OCI-LY1 (cell line): ENCODE data around the gene HYPK.
A peak's percentile ranks its signal among the peaks of the same experiment; 100 is the strongest.

Source experiments
- H2AFZ ChIP-seq: fragments of 200-600 bp; sonication (generic), shearing (Covaris generic); 2 replicates; pipeline ENCODE4 v1.6.0; 2014; ENCODE audit warnings: antibody characterized with exemption, mild to moderate bottlenecking, low read length
- H3F3A ChIP-seq: fragments of 200-600 bp; sonication (generic), shearing (Covaris generic); 2 replicates; pipeline ENCODE4 v1.6.0; 2014; ENCODE audit warnings: mild to moderate bottlenecking, antibody characterized with exemption, low read length, moderate library complexity; ENCODE audit not compliant: insufficient read depth
- H3K27ac ChIP-seq: fragments of 200-600 bp; sonication (generic); 2 replicates; pipeline ENCODE4 v1.5.1; 2014; ENCODE audit warnings: low read length, mixed run types, mild to moderate bottlenecking, low read depth; ENCODE audit not compliant: poor library complexity, severe bottlenecking
- H3K27me3 ChIP-seq: fragments of 200-600 bp; sonication (generic); 2 replicates; pipeline ENCODE4 v1.6.0; 2014; ENCODE audit warnings: antibody characterized with exemption, mild to moderate bottlenecking, low read length, moderate library complexity; ENCODE audit not compliant: insufficient read depth
- H3K36me3 ChIP-seq: fragments of 200-600 bp; sonication (generic); 2 replicates; pipeline ENCODE4 v1.6.1; 2014; ENCODE audit warnings: mild to moderate bottlenecking, antibody characterized with exemption, low read length, moderate library complexity, mixed read lengths; ENCODE audit not compliant: insufficient read depth
- H3K4me1 ChIP-seq: fragments of 200-600 bp; sonication (generic); 2 replicates; pipeline ENCODE4 v1.5.1; 2014; ENCODE audit warnings: mild to moderate bottlenecking, low read length, moderate library complexity; ENCODE audit not compliant: insufficient read depth, severe bottlenecking
- H3K4me2 ChIP-seq: fragments of 200-600 bp; sonication (generic), shearing (Covaris generic); 2 replicates; pipeline ENCODE4 v1.6.1; 2014; ENCODE audit warnings: low read length
- H3K4me3 ChIP-seq: fragments of 200-600 bp; sonication (generic); 2 replicates; pipeline ENCODE4 v1.5.1; 2014; ENCODE audit warnings: low read length, low read depth, mild to moderate bottlenecking, mixed read lengths; ENCODE audit not compliant: poor library complexity, severe bottlenecking
- H3K79me2 ChIP-seq: fragments of 200-600 bp; shearing (Covaris generic); 2 replicates; pipeline ENCODE4 v1.6.1; 2016; ENCODE audit warnings: mixed run types, low read length, mixed read lengths; ENCODE audit not compliant: insufficient read depth
- H3K9ac ChIP-seq: fragments of 200-600 bp; sonication (generic), shearing (Covaris generic); 2 replicates; pipeline ENCODE4 v1.6.1; 2014; ENCODE audit warnings: mild to moderate bottlenecking, low read length, mixed read lengths
- H3K9me2 ChIP-seq: fragments of 200-600 bp; sonication (generic), shearing (Covaris generic); 2 replicates; pipeline ENCODE4 v1.6.1; 2014; ENCODE audit warnings: low read depth, mild to moderate bottlenecking, low read length, mixed read lengths
- H3K9me3 ChIP-seq: fragments of 200-600 bp; shearing (Covaris generic); 2 replicates; pipeline ENCODE4 v1.6.1; 2014; ENCODE audit warnings: low read length, mixed read lengths
- H4K20me1 ChIP-seq: fragments of 200-600 bp; sonication (generic), shearing (Covaris generic); 2 replicates; pipeline ENCODE4 v1.6.0; 2016; ENCODE audit warnings: mild to moderate bottlenecking, low read length; ENCODE audit not compliant: insufficient read depth
- EZH2 ChIP-seq: fragments of 200-600 bp; sonication (generic), shearing (Covaris generic); IDR thresholded peaks from 2 replicates; pipeline ENCODE4 v1.8.0; 2017; ENCODE audit warnings: borderline replicate concordance, mixed run types, mild to moderate bottlenecking, antibody characterized with exemption, low read length, moderate library complexity, mixed read lengths
- TF ChIP-seq, protein P1 (sequence below): fragments of 200-600 bp; sonication (generic), shearing (Covaris generic); IDR thresholded peaks from 2 replicates; pipeline ENCODE4 v1.5.1; 2017; ENCODE audit warnings: mild to moderate bottlenecking, antibody characterized with exemption, low read length, moderate library complexity, mixed read lengths

The HYPK gene

DNA sequence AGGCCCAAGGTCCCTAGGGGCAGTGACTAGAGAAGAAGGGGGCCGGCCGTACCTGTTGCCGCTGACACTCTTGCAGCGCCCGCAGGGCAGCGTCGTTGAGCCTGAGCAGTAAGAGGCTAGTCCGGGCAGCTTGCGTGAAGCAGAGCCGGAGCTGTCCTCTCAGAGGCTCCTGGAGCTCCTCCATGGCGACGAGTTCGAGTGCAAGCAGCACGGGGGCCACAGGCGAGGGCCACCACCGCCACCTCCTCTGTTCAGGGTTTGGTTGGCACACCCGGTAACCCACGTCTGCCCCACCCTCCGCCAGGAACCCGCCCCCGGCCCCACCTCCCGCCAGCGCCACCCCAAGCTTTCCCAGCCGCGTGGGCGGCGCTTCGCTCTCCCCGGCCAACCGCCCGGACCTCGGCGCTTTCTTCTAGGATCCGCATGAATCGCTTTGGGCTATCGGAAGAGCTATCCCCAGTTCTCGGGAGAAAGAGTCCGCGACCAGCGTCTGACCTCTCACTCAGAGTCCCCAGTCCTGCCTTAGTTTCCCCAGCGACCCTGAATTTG, 23.6 kb upstream of the HYPK start, which contains the start of gene ELL3:
Gene ELL3 (minus strand): TSS at position 249 of the 549 bp plus-strand sequence. CDS start 65 bp downstream, at position 184.
- peaks cover 10% of the 10 kb centered on the region for H3K79me2 ChIP-seq
- peak within 1 kb of the TSS; percentile 98 for H3K27ac ChIP-seq
- peak within 1 kb of the TSS; percentile 90 for H3K4me3 ChIP-seq
- peaks cover 27% of the 10 kb centered on the region for H3F3A ChIP-seq
- no peak within 1 kb of the TSS for H2AFZ ChIP-seq
- H3K9me2 ChIP-seq: no peaks in the 10 kb centered on the region
- H3K36me3 ChIP-seq: peaks cover 47% of the 10 kb centered on the region
- H3K9me3 ChIP-seq: no peaks in the 10 kb centered on the region
- H3K27me3 ChIP-seq: no peaks in the 10 kb centered on the region
- no peak for TF ChIP-seq EZH2
- TF ChIP-seq, protein P1, sequence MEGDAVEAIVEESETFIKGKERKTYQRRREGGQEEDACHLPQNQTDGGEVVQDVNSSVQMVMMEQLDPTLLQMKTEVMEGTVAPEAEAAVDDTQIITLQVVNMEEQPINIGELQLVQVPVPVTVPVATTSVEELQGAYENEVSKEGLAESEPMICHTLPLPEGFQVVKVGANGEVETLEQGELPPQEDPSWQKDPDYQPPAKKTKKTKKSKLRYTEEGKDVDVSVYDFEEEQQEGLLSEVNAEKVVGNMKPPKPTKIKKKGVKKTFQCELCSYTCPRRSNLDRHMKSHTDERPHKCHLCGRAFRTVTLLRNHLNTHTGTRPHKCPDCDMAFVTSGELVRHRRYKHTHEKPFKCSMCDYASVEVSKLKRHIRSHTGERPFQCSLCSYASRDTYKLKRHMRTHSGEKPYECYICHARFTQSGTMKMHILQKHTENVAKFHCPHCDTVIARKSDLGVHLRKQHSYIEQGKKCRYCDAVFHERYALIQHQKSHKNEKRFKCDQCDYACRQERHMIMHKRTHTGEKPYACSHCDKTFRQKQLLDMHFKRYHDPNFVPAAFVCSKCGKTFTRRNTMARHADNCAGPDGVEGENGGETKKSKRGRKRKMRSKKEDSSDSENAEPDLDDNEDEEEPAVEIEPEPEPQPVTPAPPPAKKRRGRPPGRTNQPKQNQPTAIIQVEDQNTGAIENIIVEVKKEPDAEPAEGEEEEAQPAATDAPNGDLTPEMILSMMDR: no peak
- peaks cover 63% of the 10 kb centered on the region for H3K4me1 ChIP-seq
- H4K20me1 ChIP-seq: no peaks in the 10 kb centered on the region
- H3K9ac ChIP-seq: peak within 1 kb of the TSS; percentile 96
- H3K4me2 ChIP-seq: peak within 1 kb of the TSS; percentile 100

DNA sequence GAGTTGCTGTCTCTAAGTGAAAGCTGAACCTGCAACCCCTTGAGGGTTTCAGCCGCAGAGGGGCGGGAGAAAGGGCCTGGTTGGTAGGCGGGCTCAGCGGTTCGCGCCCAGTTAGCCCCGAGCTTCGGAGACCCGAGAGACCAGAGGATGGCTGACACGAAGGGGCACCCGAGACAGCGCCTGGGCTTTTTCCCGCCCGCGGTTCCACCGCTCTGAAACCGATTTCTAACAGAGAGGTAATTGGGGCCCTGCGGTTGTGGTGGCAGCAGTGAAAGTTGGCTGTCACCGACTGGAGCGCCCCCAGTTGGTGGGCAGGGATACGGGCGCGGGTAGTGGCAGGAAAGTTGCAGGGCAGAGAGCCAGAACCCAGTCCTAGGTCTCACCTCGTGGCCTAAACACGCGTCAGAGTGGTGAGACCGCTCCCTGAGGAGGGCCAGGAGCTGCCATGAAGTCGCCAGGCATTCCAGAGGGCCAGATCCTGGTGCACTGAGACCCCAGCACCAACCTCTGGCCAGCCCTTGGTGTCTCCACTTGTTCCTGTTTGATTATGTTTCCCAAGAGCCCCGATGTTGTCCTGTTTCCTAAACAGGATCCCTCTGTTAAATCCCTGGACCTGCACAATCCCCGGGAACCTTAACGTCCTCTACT, 23.0 kb upstream of the HYPK start:
- Histone ChIP-seq H4K20me1 (no peaks in the 10 kb centered on the region), H3K9ac (peak overlapping the region; percentile 96), H3K4me2 (peak overlapping the region; percentile 100), H3K27me3 (no peaks in the 10 kb centered on the region), H2AFZ (no peak overlapping the region), H3K36me3 (peaks cover 41% of the 10 kb centered on the region), H3K9me3 (no peaks in the 10 kb centered on the region), H3F3A (peaks cover 25% of the 10 kb centered on the region), H3K4me1 (peaks cover 62% of the 10 kb centered on the region), H3K79me2 (peaks cover 10% of the 10 kb centered on the region), H3K27ac (peak overlapping the region; percentile 98), H3K9me2 (no peaks in the 10 kb centered on the region), H3K4me3 (peak overlapping the region; percentile 90)
- no peak for TF ChIP-seq EZH2
- TF ChIP-seq, protein P1: peak; percentile 94

DNA sequence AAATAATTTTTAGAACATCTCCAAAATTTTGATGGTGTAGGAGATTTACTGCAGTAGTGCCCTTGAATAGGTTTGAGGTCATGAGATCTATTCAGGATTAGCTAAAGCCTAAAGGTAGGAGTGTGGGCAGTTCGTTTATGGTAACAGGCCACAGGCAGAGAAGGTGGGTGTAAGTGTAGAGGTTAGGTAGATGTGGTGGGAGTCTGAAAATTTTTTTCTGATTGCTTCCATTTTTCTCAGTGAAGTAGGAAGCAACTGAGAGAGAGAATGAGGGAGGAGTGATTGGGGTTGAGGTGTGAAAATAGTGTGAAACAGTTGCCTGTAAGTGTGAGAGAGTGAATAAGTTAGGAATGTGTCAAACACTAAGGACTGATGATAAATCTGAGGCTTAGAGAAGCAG, 21.4 kb upstream of the HYPK start:
- H3K27ac ChIP-seq: peak overlapping the region; percentile 64
- TF ChIP-seq, protein P1: no peak
- TF ChIP-seq EZH2: no peak
- peaks cover 10% of the 10 kb centered on the region for H3K79me2 ChIP-seq
- H3K36me3 ChIP-seq: peaks cover 26% of the 10 kb centered on the region
- no peaks in the 10 kb centered on the region for H3K27me3 ChIP-seq
- H3K9ac ChIP-seq: no peak overlapping the region
- no peaks in the 10 kb centered on the region for H3K9me3 ChIP-seq
- H3K9me2 ChIP-seq: no peaks in the 10 kb centered on the region
- no peaks in the 10 kb centered on the region for H4K20me1 ChIP-seq
- no peak overlapping the region for H2AFZ ChIP-seq
- peaks cover 15% of the 10 kb centered on the region for H3F3A ChIP-seq
- H3K4me3 ChIP-seq: no peak overlapping the region
- peaks cover 45% of the 10 kb centered on the region for H3K4me1 ChIP-seq
- no peak overlapping the region for H3K4me2 ChIP-seq
